H1 (cell line): ENCODE results near the gene ZNF518B. TPM values are rescaled to one million over a fixed set of nuclear protein-coding genes. Genes with fewer than 3 reads are reported as not detected.

Source experiments
- CTCF ChIA-PET: fragments of 300-600 bp; sonication (Branson Sonifier 250); formaldehyde crosslinking; loops from one replicate; lab custom pipeline; 2021; ENCODE audit not compliant: partially characterized antibody; lab: Charles Lee
- POLR2A ChIA-PET: fragments of 300-600 bp; sonication (Branson Sonifier 250); formaldehyde crosslinking; loops from one replicate; lab custom pipeline; 2021; ENCODE audit warnings: inconsistent platforms; ENCODE audit not compliant: partially characterized antibody; lab: Charles Lee
- DNase-seq, 2 experiments: peaks; one replicate each; pipeline versions ENCODE4 v3.0.0 to v3.0.0-alpha.2; 2010 to 2022; ENCODE audit warnings: low spot score in 2 of 2, low read depth in 1 of 2, mixed read lengths in 1 of 2
- FAIRE-seq: peaks from 2 replicates; lab custom pipeline; 2011; peaks lifted over from hg19 to GRCh38; lab: Jason Lieb, UNC
- H2AFZ ChIP-seq: 2 replicates; pipeline ENCODE4 v1.8.1; 2012; ENCODE audit warnings: low read length, inconsistent platforms
- H2AK5ac ChIP-seq: 2 replicates; pipeline ENCODE4 v1.6.1; 2013; ENCODE audit warnings: low read depth, low read length
- H2BK120ac ChIP-seq: replicated peaks from 2 replicates; pipeline ENCODE3; 2013; ENCODE audit warnings: low read depth, low read length, inconsistent platforms
- H2BK12ac ChIP-seq: 2 replicates; pipeline ENCODE4 v1.6.1; 2013; ENCODE audit warnings: low read depth, low read length
- H2BK15ac ChIP-seq: 2 replicates; pipeline ENCODE4 v1.6.1; 2013; ENCODE audit warnings: low read length
- H2BK20ac ChIP-seq: 2 replicates; pipeline ENCODE4 v1.6.1; 2013; ENCODE audit warnings: low read length
- H2BK5ac ChIP-seq: 2 replicates; pipeline ENCODE4 v1.6.1; 2013; ENCODE audit warnings: low read depth, low read length
- H3K14ac ChIP-seq: 2 replicates; pipeline ENCODE4 v1.6.1; 2013; ENCODE audit warnings: inconsistent platforms; ENCODE audit not compliant: insufficient read length
- H3K18ac ChIP-seq: 2 replicates; pipeline ENCODE4 v1.6.1; 2013; ENCODE audit warnings: low read length; ENCODE audit errors: extremely low read depth
- H3K23ac ChIP-seq: 2 replicates; pipeline ENCODE4 v1.6.1; 2013; ENCODE audit warnings: inconsistent platforms; ENCODE audit not compliant: insufficient read length
- H3K23me2 ChIP-seq: 2 replicates; pipeline ENCODE4 v1.6.1; 2013; ENCODE audit warnings: low read depth, low read length
- H3K27ac ChIP-seq: 2 replicates; pipeline ENCODE4 v1.6.1; 2011; ENCODE audit warnings: low read depth, low read length, inconsistent platforms
- H3K27me3 ChIP-seq, 4 experiments: replicated peaks in 1 of 4; 1 replicate in 1 of 4; 2 replicates in 3 of 4; pipeline versions ENCODE4 v1.6.1 to v1.8.1; 2011 to 2013; ENCODE audit warnings: low read length in 3 of 4, mild to moderate bottlenecking in 3 of 4, inconsistent platforms in 2 of 4, mixed read lengths in 2 of 4, moderate library complexity in 1 of 4; ENCODE audit not compliant: control insufficient read depth in 3 of 4, insufficient read depth in 3 of 4; ENCODE audit errors: extremely low read depth in 1 of 4
- H3K36me3 ChIP-seq, 4 experiments: 2 replicates each; pipeline versions ENCODE4 v1.6.1 to v1.8.1; 2011 to 2013; ENCODE audit warnings: mild to moderate bottlenecking in 4 of 4, low read length in 3 of 4, moderate library complexity in 2 of 4, control low read depth in 1 of 4, inconsistent platforms in 1 of 4; ENCODE audit not compliant: insufficient read depth in 4 of 4, control insufficient read depth in 2 of 4
- H3K4ac ChIP-seq: replicated peaks from 2 replicates; pipeline ENCODE3; 2013; ENCODE audit warnings: low read length, low read depth, mixed read lengths, inconsistent platforms; ENCODE audit not compliant: insufficient read length
- H3K4me1 ChIP-seq, 4 experiments: replicated peaks in 1 of 4; 1 replicate in 1 of 4; 2 replicates in 3 of 4; pipeline versions ENCODE4 v1.6.1 to v1.8.1; 2011 to 2013; ENCODE audit warnings: low read length in 3 of 4, inconsistent platforms in 2 of 4, mixed read lengths in 1 of 4; ENCODE audit not compliant: insufficient read depth in 4 of 4, control insufficient read depth in 3 of 4
- H3K4me2 ChIP-seq, 2 experiments: 2 replicates each; pipeline versions ENCODE4 v1.6.1 to v1.8.1; 2011 to 2013; ENCODE audit warnings: low read depth in 2 of 2, low read length in 2 of 2, control low read depth in 1 of 2, inconsistent platforms in 1 of 2, mild to moderate bottlenecking in 1 of 2; ENCODE audit not compliant: insufficient read depth in 1 of 2
- H3K4me3 ChIP-seq, 4 experiments: fragments of 200-600, 300-600 bp in 1 of 4; sonication (generic), shearing (Covaris generic), sonication (Bioruptor Twin) in 1 of 4; 2 replicates each; pipeline versions ENCODE4 v1.5.1 to v1.8.1; 2011 to 2016; ENCODE audit warnings: low read length in 4 of 4, low read depth in 3 of 4, control low read depth in 2 of 4, inconsistent platforms in 2 of 4, mild to moderate bottlenecking in 2 of 4, mixed read lengths in 1 of 4, moderate library complexity in 1 of 4; ENCODE audit not compliant: insufficient read depth in 2 of 4; ENCODE audit errors: extremely low read depth in 1 of 4
- H3K56ac ChIP-seq: replicated peaks from 2 replicates; pipeline ENCODE3; 2013; ENCODE audit warnings: low read depth, mild to moderate bottlenecking, mixed read lengths, low read length, inconsistent platforms; ENCODE audit not compliant: insufficient read length
- H3K79me1 ChIP-seq: 2 replicates; pipeline ENCODE4 v1.6.1; 2013; ENCODE audit warnings: low read depth, low read length, control low read depth
- H3K79me2 ChIP-seq, 2 experiments: 2 replicates each; pipeline versions ENCODE4 v1.6.1 to v1.8.1; 2012 to 2013; ENCODE audit warnings: low read length in 2 of 2, mild to moderate bottlenecking in 2 of 2, inconsistent platforms in 1 of 2; ENCODE audit not compliant: insufficient read depth in 2 of 2, control insufficient read depth in 1 of 2
- H3K9ac ChIP-seq, 4 experiments: replicated peaks in 1 of 4; 1 replicate in 1 of 4; 2 replicates in 3 of 4; pipeline versions ENCODE4 v1.6.1 to v1.8.1; 2011 to 2013; ENCODE audit warnings: low read depth in 3 of 4, low read length in 3 of 4, control low read depth in 2 of 4, mild to moderate bottlenecking in 2 of 4, moderate library complexity in 2 of 4, inconsistent platforms in 1 of 4; ENCODE audit errors: extremely low read depth in 1 of 4
- H3K9me3 ChIP-seq, 2 experiments: 2 replicates each; pipeline versions ENCODE4 v1.6.1 to v1.8.1; 2012 to 2013; ENCODE audit warnings: mild to moderate bottlenecking in 2 of 2, moderate library complexity in 2 of 2, control low read depth in 1 of 2, inconsistent platforms in 1 of 2, low read depth in 1 of 2, low read length in 1 of 2, mixed read lengths in 1 of 2; ENCODE audit not compliant: insufficient read depth in 2 of 2
- H4K20me1 ChIP-seq, 2 experiments: replicated peaks in 1 of 2; 2 replicates each; pipeline versions ENCODE3 to v1.8.1; 2011 to 2013; ENCODE audit warnings: inconsistent platforms in 2 of 2, low read length in 2 of 2, mild to moderate bottlenecking in 1 of 2; ENCODE audit not compliant: insufficient read depth in 2 of 2, control insufficient read depth in 1 of 2
- H4K5ac ChIP-seq: 2 replicates; pipeline ENCODE4 v1.6.1; 2013; ENCODE audit warnings: low read length, low read depth, mixed read lengths, inconsistent platforms; ENCODE audit not compliant: insufficient read length
- H4K8ac ChIP-seq: 2 replicates; pipeline ENCODE4 v1.8.0; 2013; ENCODE audit warnings: mild to moderate bottlenecking, moderate library complexity, low read length, inconsistent platforms; ENCODE audit not compliant: insufficient read depth; ENCODE audit errors: extremely low read depth
- H4K91ac ChIP-seq: replicated peaks from 2 replicates; pipeline ENCODE3; 2013; ENCODE audit warnings: low read length, mixed read lengths, inconsistent platforms; ENCODE audit not compliant: insufficient read length
- BACH1 ChIP-seq: IDR thresholded peaks from 2 replicates; pipeline ENCODE4 v1.6.1; 2012; ENCODE audit warnings: low read length, improper control_type of control experiment
- CBX5 ChIP-seq: fragments of 300-800, 300-1000 bp; sonication (generic); IDR thresholded peaks from 2 replicates; pipeline ENCODE4 v1.7.1; 2016; ENCODE audit warnings: antibody characterized with exemption, low read length, low read depth
- CHD1 ChIP-seq: IDR thresholded peaks from 2 replicates; pipeline ENCODE4 v1.6.1; 2012; ENCODE audit warnings: low read depth, low read length, improper control_type of control experiment
- CTBP2 ChIP-seq: IDR thresholded peaks from 2 replicates; pipeline ENCODE4 v1.7.0; 2011; ENCODE audit warnings: borderline replicate concordance, mild to moderate bottlenecking, moderate library complexity, mixed read lengths, low read length; ENCODE audit not compliant: insufficient read depth, insufficient read length
- KDM1A ChIP-seq: fragments of 200-600, 300-600 bp; sonication (generic); IDR thresholded peaks from 2 replicates; pipeline ENCODE4 v1.7.1; 2016; ENCODE audit warnings: mild to moderate bottlenecking, low read length, borderline replicate concordance
- PHF8 ChIP-seq: fragments of 200-600 bp; sonication (generic); conservative IDR thresholded peaks from 2 replicates; pipeline ENCODE4 v1.7.1; 2012; ENCODE audit warnings: low read depth, mild to moderate bottlenecking, inconsistent platforms, low read length, moderate library complexity
- SAP30 ChIP-seq: fragments of 300-600 bp; sonication (generic); IDR thresholded peaks from 2 replicates; pipeline ENCODE4 v1.7.1; 2012; ENCODE audit warnings: low read length, moderate library complexity, mild to moderate bottlenecking, inconsistent platforms; ENCODE audit not compliant: insufficient read depth, insufficient replicate concordance
- SIX5 ChIP-seq: IDR thresholded peaks from 2 replicates; pipeline ENCODE4 v1.6.1; 2011; ENCODE audit warnings: mild to moderate bottlenecking, low read depth, low read length
- SP2 ChIP-seq: IDR thresholded peaks from 2 replicates; pipeline ENCODE4 v1.6.1; 2012; ENCODE audit warnings: mild to moderate bottlenecking, low read length, inconsistent platforms
- SP4 ChIP-seq: IDR thresholded peaks from 2 replicates; pipeline ENCODE4 v1.6.1; 2012; ENCODE audit warnings: low read length, inconsistent platforms
- YY1 ChIP-seq: IDR thresholded peaks from 2 replicates; pipeline ENCODE4 v1.6.1; 2011; ENCODE audit warnings: low read depth, mild to moderate bottlenecking, low read length
- WGBS, 2 experiments: shearing (Covaris generic) in 1 of 2; methylation state at CpG; one replicate each; pipeline versions ENCODE4 v1.1.6 to v1.1.7; 2013 to 2015; ENCODE audit warnings: low lambda C conversion rate in 2 of 2, mixed read lengths in 2 of 2, inconsistent platforms in 1 of 2, low coverage in 1 of 2, missing lambda C conversion rate in 1 of 2; ENCODE audit not compliant: insufficient replicate concordance in 2 of 2, insufficient coverage in 1 of 2, insufficient read length in 1 of 2; ENCODE audit errors: extremely low coverage in 1 of 2, missing lambda C conversion rate in 1 of 2; 5-methylcytosine and 5-hydroxymethylcytosine counted together
- polyA plus RNA-seq, 7 experiments: library from polyadenylated mRNA; depleted of rRNA in 3 of 7; stranded (reverse) in 5 of 7; unstranded in 2 of 7; fragments of >200 nt in 5 of 7; fragments of 200-250 nt in 2 of 7; gene quantifications; 1 replicate in 5 of 7; 2 replicates in 1 of 7; 4 replicates in 1 of 7; pipeline versions ENCODE4 v1.2.1 to v1.2.3, GENCODE V29; 2011 to 2013; ENCODE audit warnings: missing spikeins in 2 of 7, mixed read lengths in 2 of 7
- total RNA-seq: library from RNA; stranded (reverse); fragmentation: NEBNext Ultra II Directional; extraction: Animal tissue kit (Norgen Biotek cat#: 25700); gene quantifications from 2 replicates; pipeline ENCODE4 v1.2.1, GENCODE V29; 2021

ZNF518B gene
- total and polyA plus RNA-seq, 2 of the 8 experiments (the other 6 are each of a cell fraction or from before 2014, with no cell fraction given) = 2.9 to 9.0 TPM

DNA sequence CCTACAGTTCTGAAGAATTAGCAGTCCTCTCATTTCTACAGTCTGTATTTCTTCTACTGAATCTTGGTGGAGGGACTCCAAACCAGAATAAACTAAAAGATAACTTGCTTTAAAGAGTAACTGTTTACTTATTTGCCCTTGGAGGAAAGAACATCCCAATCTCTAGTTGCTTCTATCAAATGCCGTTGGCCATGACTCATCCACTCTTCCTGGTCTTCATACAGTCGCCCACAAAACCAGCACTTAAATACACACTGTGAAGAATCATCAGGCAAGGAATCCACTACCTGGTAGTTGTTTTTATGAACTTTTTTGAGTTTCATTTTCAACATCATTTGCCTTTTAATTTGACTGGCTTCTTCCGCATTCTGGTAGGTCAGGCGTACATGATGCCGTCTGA lies 14.2 kb downstream of the ZNF518B start:
- no peak overlapping the region for H3K56ac ChIP-seq
- H4K91ac ChIP-seq = no peak overlapping the region
- H2AK5ac ChIP-seq = no peak overlapping the region
- no peak overlapping the region for H3K4me2 ChIP-seq
- no peak overlapping the region for H3K4me3 ChIP-seq
- H4K20me1 ChIP-seq = no peaks in the 10 kb centered on the region
- H3K14ac ChIP-seq = no peak overlapping the region
- no peak overlapping the region for H3K4ac ChIP-seq
- no peak overlapping the region for H2BK15ac ChIP-seq
- no peaks in the 10 kb centered on the region for H3K23me2 ChIP-seq
- no peak overlapping the region for H2BK20ac ChIP-seq
- H3K18ac ChIP-seq = no peak overlapping the region
- no peak overlapping the region for H2BK12ac ChIP-seq
- WGBS, 2 experiments = 96% methylated on average over 5 of the region's 5 CpGs; no CpG with 5 or more reads in 1 of the 2 experiments
- H3K4me1 ChIP-seq = peaks cover 0 to 6% (median 4%) of the 10 kb centered on the region in 4 experiments; a peak in 3 of 7 replicates
- H4K5ac ChIP-seq = no peak overlapping the region
- no peak overlapping the region for H2BK5ac ChIP-seq
- H3K23ac ChIP-seq = no peak overlapping the region
- DNase-seq = no peak
- H4K8ac ChIP-seq = no peak overlapping the region
- no peak for TF ChIP-seq SIX5
- no peak for TF ChIP-seq CTBP2
- no peak for TF ChIP-seq SAP30
- no peak for TF ChIP-seq YY1
- TF ChIP-seq CHD1 = no peak
- no peak for TF ChIP-seq SP2
- TF ChIP-seq KDM1A = no peak
- no peak for TF ChIP-seq PHF8
- no peak for TF ChIP-seq SP4
- no peak for TF ChIP-seq BACH1
- no peak for TF ChIP-seq CBX5
- TF ChIP-seq, all 59 proteins: peak for 0
- Histone ChIP-seq H3K9me3 (0 out of 4 replicates have a peak, but pooled peaks cover 0 to 4% of the 10 kb centered on the region in 2 experiments), H2BK120ac (no peak overlapping the region), H3K27ac (no peak overlapping the region), H3K36me3 (peaks cover 0 to 18% (median 4%) of the 10 kb centered on the region in 4 experiments; a peak in 6 of 8 replicates), H3K27me3 (peaks cover 0 to 1% (median 0%) of the 10 kb centered on the region in 4 experiments; a peak in 1 of 7 replicates), H3K79me1 (no peaks in the 10 kb centered on the region), H3K9ac (no peak overlapping the region), H3K79me2 (no peaks in the 10 kb centered on the region), H2AFZ (no peak overlapping the region)
- FAIRE-seq = no peak
- ChIA-PET POLR2A (no interaction called here), CTCF (interaction anchor here (0.6 to 1.7 kb wide), 3 partner anchors 13 to 84 kb away, joined by 3 to 4 read pairs (median 3); no protein-coding TSS in a partner anchor)
